ENCODE results near the gene LSM5.

Gene LSM5

DNA sequence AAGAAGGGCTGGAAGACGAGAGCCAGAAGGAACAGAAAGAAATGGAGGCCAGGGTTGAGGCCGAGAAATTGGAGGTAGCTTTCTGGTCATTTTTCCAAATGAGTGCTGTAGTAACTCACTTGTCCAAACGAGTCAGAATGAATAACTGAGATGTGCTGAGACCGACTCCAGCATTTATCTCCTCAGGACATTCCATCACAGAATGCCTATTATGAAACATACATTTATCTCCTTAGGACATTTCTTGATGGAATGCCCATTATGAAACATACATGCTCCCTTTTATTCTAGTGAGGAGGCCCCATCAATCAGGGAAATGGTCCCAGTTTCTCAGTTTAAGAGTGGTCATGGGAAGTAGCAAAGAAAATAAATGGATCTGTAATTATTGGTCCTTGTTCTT lies 21.6 kb upstream of the LSM5 start:
- Histone ChIP-seq H3K4me3 (ENCODE audit: low read depth, low read length, poor library complexity, severe bottlenecking) (no peak overlapping the region), H3K79me2 (ENCODE audit: insufficient read depth, low read length) (peaks cover 37% of the 10 kb centered on the region)

DNA sequence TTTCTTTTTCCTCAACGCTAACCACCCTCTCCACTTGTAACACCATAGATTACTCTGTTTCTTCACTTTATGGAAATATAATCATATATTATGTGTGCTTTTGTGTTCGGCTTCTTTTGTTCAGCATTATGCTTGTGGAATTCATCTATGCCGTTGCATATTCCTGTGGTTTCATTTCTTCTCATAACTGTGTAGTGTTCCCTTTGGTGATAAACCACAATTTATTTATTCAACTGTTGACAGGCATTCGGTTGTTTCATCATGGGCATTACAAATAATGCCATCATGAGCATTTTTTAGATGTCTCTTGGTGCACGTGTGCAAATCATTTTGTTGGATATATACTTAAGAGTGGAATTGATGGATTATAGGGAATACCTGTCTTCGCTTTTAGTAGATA lies 17.2 kb upstream of the LSM5 start:
- Histone ChIP-seq H3K27ac (ENCODE audit: low read depth, low read length, poor library complexity, severe bottlenecking) (no peak overlapping the region), H3K4me1 (ENCODE audit: insufficient read depth, low read length, severe bottlenecking) (no peaks in the 10 kb centered on the region), H3K79me2 (ENCODE audit: insufficient read depth, low read length) (peaks cover 77% of the 10 kb centered on the region), H3K4me3 (ENCODE audit: low read depth, low read length, poor library complexity, severe bottlenecking) (no peak overlapping the region), H3K9me2 (ENCODE audit: low read depth, low read length) (no peaks in the 10 kb centered on the region), H3K4me2 (ENCODE audit: low read length) (no peak overlapping the region), H3K9me3 (ENCODE audit: low read length) (peaks cover 18% of the 10 kb centered on the region), H3F3A (ENCODE audit: insufficient read depth, low read length) (no peaks in the 10 kb centered on the region), H3K9ac (ENCODE audit: low read length) (no peak overlapping the region), H3K27me3 (ENCODE audit: insufficient read depth, low read length) (no peaks in the 10 kb centered on the region), H3K36me3 (ENCODE audit: insufficient read depth, low read length) (peaks cover 49% of the 10 kb centered on the region), H2AFZ (ENCODE audit: low read length) (no peak overlapping the region), H4K20me1 (ENCODE audit: insufficient read depth, low read length) (peaks cover 4% of the 10 kb centered on the region; the same call in 1 of the 2 replicates)
- TF ChIP-seq, protein P1, sequence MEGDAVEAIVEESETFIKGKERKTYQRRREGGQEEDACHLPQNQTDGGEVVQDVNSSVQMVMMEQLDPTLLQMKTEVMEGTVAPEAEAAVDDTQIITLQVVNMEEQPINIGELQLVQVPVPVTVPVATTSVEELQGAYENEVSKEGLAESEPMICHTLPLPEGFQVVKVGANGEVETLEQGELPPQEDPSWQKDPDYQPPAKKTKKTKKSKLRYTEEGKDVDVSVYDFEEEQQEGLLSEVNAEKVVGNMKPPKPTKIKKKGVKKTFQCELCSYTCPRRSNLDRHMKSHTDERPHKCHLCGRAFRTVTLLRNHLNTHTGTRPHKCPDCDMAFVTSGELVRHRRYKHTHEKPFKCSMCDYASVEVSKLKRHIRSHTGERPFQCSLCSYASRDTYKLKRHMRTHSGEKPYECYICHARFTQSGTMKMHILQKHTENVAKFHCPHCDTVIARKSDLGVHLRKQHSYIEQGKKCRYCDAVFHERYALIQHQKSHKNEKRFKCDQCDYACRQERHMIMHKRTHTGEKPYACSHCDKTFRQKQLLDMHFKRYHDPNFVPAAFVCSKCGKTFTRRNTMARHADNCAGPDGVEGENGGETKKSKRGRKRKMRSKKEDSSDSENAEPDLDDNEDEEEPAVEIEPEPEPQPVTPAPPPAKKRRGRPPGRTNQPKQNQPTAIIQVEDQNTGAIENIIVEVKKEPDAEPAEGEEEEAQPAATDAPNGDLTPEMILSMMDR (IDR thresholded peaks at IDR 0.05; ENCODE audit: low read length) = no peak
- no peak for TF ChIP-seq EZH2 (IDR thresholded peaks at IDR 0.05; ENCODE audit: borderline replicate concordance, low read length)

More for the DNA sequence above, 21.6 kb upstream of the LSM5 start:
- Histone ChIP-seq H3K36me3 (ENCODE audit: insufficient read depth, low read length) (peaks cover 60% of the 10 kb centered on the region), H2AFZ (ENCODE audit: low read length) (no peak overlapping the region), H3K9me3 (ENCODE audit: low read length) (peaks cover 32% of the 10 kb centered on the region), H4K20me1 (ENCODE audit: insufficient read depth, low read length) (no peaks in the 10 kb centered on the region), H3K27me3 (ENCODE audit: insufficient read depth, low read length) (no peaks in the 10 kb centered on the region), H3K9ac (ENCODE audit: low read length) (no peak overlapping the region), H3K27ac (ENCODE audit: low read depth, low read length, poor library complexity, severe bottlenecking) (no peak overlapping the region), H3K4me2 (ENCODE audit: low read length) (no peak overlapping the region), H3F3A (ENCODE audit: insufficient read depth, low read length) (no peaks in the 10 kb centered on the region), H3K4me1 (ENCODE audit: insufficient read depth, low read length, severe bottlenecking) (no peaks in the 10 kb centered on the region), H3K9me2 (ENCODE audit: low read depth, low read length) (no peaks in the 10 kb centered on the region)
- no peak for TF ChIP-seq EZH2 (IDR thresholded peaks at IDR 0.05; ENCODE audit: borderline replicate concordance, low read length)
- TF ChIP-seq, protein P1 (IDR thresholded peaks at IDR 0.05; ENCODE audit: low read length) = no peak

DNA sequence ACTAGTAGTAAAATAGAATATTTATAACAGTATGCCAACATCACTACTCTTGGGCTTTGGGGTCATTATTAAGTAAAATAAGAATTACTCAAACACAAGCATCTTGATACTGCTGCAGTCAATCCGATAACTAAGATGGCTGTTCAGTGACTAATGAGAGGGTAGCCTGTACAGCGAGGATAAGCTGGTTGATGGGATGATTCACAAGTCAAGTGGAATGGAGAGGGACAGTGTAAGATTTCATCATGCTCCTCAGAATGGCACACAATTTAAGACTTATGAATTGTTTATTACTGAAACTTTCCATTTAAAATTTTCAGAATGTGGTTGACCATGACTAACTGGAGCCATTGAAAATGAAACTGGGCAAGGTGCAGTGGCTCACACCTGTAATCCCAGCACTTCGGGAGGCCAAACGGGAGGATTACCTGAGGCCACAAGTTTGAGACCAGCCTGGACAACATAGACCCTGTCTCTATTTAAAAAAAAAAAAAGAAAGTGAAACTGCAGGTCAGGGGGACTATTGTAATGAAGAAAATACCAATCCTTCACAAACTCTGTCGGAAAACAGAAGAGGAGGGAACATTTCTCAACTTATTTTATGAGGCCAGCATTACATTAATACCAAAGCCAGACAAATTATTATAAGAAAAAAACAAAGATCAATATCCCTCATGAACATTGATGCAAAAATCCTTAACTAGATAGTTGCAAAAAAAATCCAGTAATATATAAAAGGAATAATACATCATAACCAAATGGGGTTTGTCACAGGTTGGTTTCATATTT lies 16.3 kb upstream of the LSM5 start:
- H3K9me3 ChIP-seq (ENCODE audit: low read length) = peaks cover 18% of the 10 kb centered on the region
- no peaks in the 10 kb centered on the region for H3K9me2 ChIP-seq (ENCODE audit: low read depth, low read length)
- H3K4me3 ChIP-seq (ENCODE audit: low read depth, low read length, poor library complexity, severe bottlenecking) = no peak overlapping the region
- no peaks in the 10 kb centered on the region for H3K4me1 ChIP-seq (ENCODE audit: insufficient read depth, low read length, severe bottlenecking)
- no peak overlapping the region for H3K27ac ChIP-seq (ENCODE audit: low read depth, low read length, poor library complexity, severe bottlenecking)
- H3K9ac ChIP-seq (ENCODE audit: low read length) = no peak overlapping the region
- no peaks in the 10 kb centered on the region for H3K27me3 ChIP-seq (ENCODE audit: insufficient read depth, low read length)
- H3K4me2 ChIP-seq (ENCODE audit: low read length) = no peak overlapping the region
- peaks cover 51% of the 10 kb centered on the region for H3K36me3 ChIP-seq (ENCODE audit: insufficient read depth, low read length)
- no peak overlapping the region for H2AFZ ChIP-seq (ENCODE audit: low read length)
- peaks cover 82% of the 10 kb centered on the region for H3K79me2 ChIP-seq (ENCODE audit: insufficient read depth, low read length)
- H3F3A ChIP-seq (ENCODE audit: insufficient read depth, low read length) = no peaks in the 10 kb centered on the region
- TF ChIP-seq, protein P1 (IDR thresholded peaks at IDR 0.05; ENCODE audit: low read length) = no peak
- no peak for TF ChIP-seq EZH2 (IDR thresholded peaks at IDR 0.05; ENCODE audit: borderline replicate concordance, low read length)
- H4K20me1 ChIP-seq (ENCODE audit: insufficient read depth, low read length) = peaks cover 4% of the 10 kb centered on the region; the same call in 1 of the 2 replicates

Data from OCI-LY1 (cell line).